Neuronal stem cell (in vitro differentiated cells): Measurements from ENCODE around the gene SLC7A6.
A peak's percentile ranks its signal among the peaks of the same experiment; 100 is the strongest.

ENCODE experiments used
- DNase-seq: peaks from one replicate; pipeline ENCODE4 v3.0.0-alpha.2; 2013; ENCODE audit warnings: low spot score
- H2AFZ ChIP-seq: one replicate; pipeline ENCODE4 v1.6.1; 2013; ENCODE audit warnings: mild to moderate bottlenecking, low read length, inconsistent platforms
- H2AK5ac ChIP-seq: 2 replicates; pipeline ENCODE4 v1.6.1; 2013; ENCODE audit warnings: low read depth, mild to moderate bottlenecking, inconsistent platforms, low read length, moderate library complexity, mixed read lengths
- H2BK120ac ChIP-seq: 2 replicates; pipeline ENCODE4 v1.6.1; 2013; ENCODE audit warnings: low read depth, mild to moderate bottlenecking, inconsistent platforms, low read length, moderate library complexity, mixed read lengths
- H2BK12ac ChIP-seq: one replicate; pipeline ENCODE4 v1.6.1; 2013; ENCODE audit warnings: low read length, inconsistent platforms
- H2BK15ac ChIP-seq: 2 replicates; pipeline ENCODE4 v1.6.1; 2013; ENCODE audit warnings: mild to moderate bottlenecking, low read length, inconsistent platforms, mixed read lengths
- H2BK5ac ChIP-seq: one replicate; pipeline ENCODE4 v1.6.1; 2013; ENCODE audit warnings: inconsistent platforms, mild to moderate bottlenecking, low read length, moderate library complexity
- H3K14ac ChIP-seq: one replicate; pipeline ENCODE4 v1.6.1; 2013; ENCODE audit warnings: low read length, inconsistent platforms
- H3K18ac ChIP-seq: 2 replicates; pipeline ENCODE4 v1.6.1; 2013; ENCODE audit warnings: low read length, inconsistent platforms
- H3K23ac ChIP-seq: 2 replicates; pipeline ENCODE4 v1.6.1; 2013; ENCODE audit warnings: low read depth, mild to moderate bottlenecking, mixed read lengths, low read length, inconsistent platforms; ENCODE audit not compliant: poor library complexity
- H3K27ac ChIP-seq: replicated peaks from 3 replicates; pipeline ENCODE4 v1.5.1; 2013; ENCODE audit warnings: low read length, inconsistent platforms
- H3K27me3 ChIP-seq, 3 experiments: 2 replicates each; pipeline ENCODE4 v1.6.1; 2013; ENCODE audit warnings: low read length in 3 of 3, mild to moderate bottlenecking in 2 of 3, inconsistent platforms in 1 of 3, low read depth in 1 of 3, mixed read lengths in 1 of 3, moderate library complexity in 1 of 3; ENCODE audit not compliant: control insufficient read depth in 3 of 3, insufficient read depth in 3 of 3
- H3K36me3 ChIP-seq, 2 donors: replicated peaks in 1 of 2; 2 replicates each; pipeline ENCODE4 v1.6.1; 2013; ENCODE audit warnings: low read length in 2 of 2; ENCODE audit not compliant: control insufficient read depth in 2 of 2, insufficient read depth in 2 of 2
- H3K4ac ChIP-seq: 2 replicates; pipeline ENCODE4 v1.6.1; 2013; ENCODE audit warnings: inconsistent platforms, mild to moderate bottlenecking, low read length, moderate library complexity
- H3K4me1 ChIP-seq, 2 donors: 1 replicate in 1 of 2; 2 replicates in 1 of 2; pipeline ENCODE4 v1.6.1; 2013; ENCODE audit warnings: low read length in 2 of 2, low read depth in 1 of 2; ENCODE audit not compliant: control insufficient read depth in 2 of 2, insufficient read depth in 1 of 2
- H3K4me2 ChIP-seq: one replicate; pipeline ENCODE4 v1.6.1; 2013; ENCODE audit warnings: mild to moderate bottlenecking, low read length, inconsistent platforms; ENCODE audit not compliant: insufficient read depth, poor library complexity, severe bottlenecking
- H3K4me3 ChIP-seq, 2 donors: 2 replicates each; pipeline ENCODE4 v1.5.1; 2013; ENCODE audit warnings: low read length in 2 of 2, mild to moderate bottlenecking in 2 of 2, inconsistent platforms in 1 of 2, moderate library complexity in 1 of 2
- H3K79me1 ChIP-seq: one replicate; pipeline ENCODE4 v1.6.1; 2013; ENCODE audit warnings: low read depth, mild to moderate bottlenecking, inconsistent platforms, low read length, moderate library complexity
- H3K9ac ChIP-seq: one replicate; pipeline ENCODE4 v1.6.1; 2013; ENCODE audit warnings: mild to moderate bottlenecking, low read depth, low read length, inconsistent platforms; ENCODE audit not compliant: poor library complexity
- H3K9me3 ChIP-seq, 2 donors: replicated peaks in 1 of 2; 2 replicates each; pipeline versions ENCODE3 to v1.6.1; 2013; ENCODE audit warnings: low read length in 2 of 2, mild to moderate bottlenecking in 2 of 2, inconsistent platforms in 1 of 2, low read depth in 1 of 2, mixed read lengths in 1 of 2, moderate library complexity in 1 of 2; ENCODE audit not compliant: control insufficient read depth in 2 of 2, insufficient read depth in 1 of 2
- H4K8ac ChIP-seq: one replicate; pipeline ENCODE4 v1.6.1; 2013; ENCODE audit warnings: low read depth, mild to moderate bottlenecking, inconsistent platforms, low read length, moderate library complexity
- H4K91ac ChIP-seq: one replicate; pipeline ENCODE4 v1.6.1; 2013; ENCODE audit warnings: low read length, low read depth, mild to moderate bottlenecking, inconsistent platforms; ENCODE audit not compliant: poor library complexity
- whole genome bisulfite sequencing, 2 donors: extraction: QIAGEN DNeasy Blood & Tissue Kit; methylation state at CpG; one replicate each; pipeline ENCODE4 v1.1.7; 2013; ENCODE audit warnings: missing lambda C conversion rate in 2 of 2, mixed read lengths in 1 of 2; ENCODE audit not compliant: insufficient read length in 2 of 2, insufficient replicate concordance in 1 of 2; ENCODE audit errors: extremely low coverage in 2 of 2; 5-methylcytosine and 5-hydroxymethylcytosine counted together

Gene SLC7A6

DNA sequence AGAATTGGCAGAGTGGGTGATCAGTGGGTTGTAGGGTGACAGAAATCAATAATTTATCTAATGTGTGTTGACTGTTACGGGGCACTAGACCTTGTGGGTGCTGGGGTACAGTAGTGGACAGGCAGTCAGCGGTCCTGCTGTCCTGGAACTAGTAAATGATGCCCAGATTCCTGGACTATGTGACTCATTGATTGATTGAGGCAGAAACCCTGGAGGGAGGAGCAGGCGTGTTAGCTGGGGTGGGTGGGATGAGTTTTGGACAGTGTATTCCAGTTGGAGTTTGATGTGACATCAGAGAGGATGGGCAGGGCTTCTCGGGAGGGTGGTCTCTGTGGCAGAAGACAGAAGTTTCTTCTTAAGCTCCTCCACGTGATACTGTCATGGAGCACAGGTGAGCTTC, 70.8 kb downstream of the SLC7A6 start:
- no peak overlapping the region for H3K4me2 ChIP-seq
- no peak overlapping the region for H3K23ac ChIP-seq
- H3K27ac ChIP-seq: no peak overlapping the region
- H3K4me1 ChIP-seq: peaks cover 0 to 3% of the 10 kb centered on the region in 2 donors
- no peak overlapping the region for H3K4ac ChIP-seq
- H3K14ac ChIP-seq: no peak overlapping the region
- H3K18ac ChIP-seq: no peak overlapping the region
- H3K36me3 ChIP-seq: peaks cover 36 to 91% of the 10 kb centered on the region in 2 donors
- H3K9me3 ChIP-seq: peaks cover 0 to 1% of the 10 kb centered on the region in 2 donors
- H4K91ac ChIP-seq: no peak overlapping the region
- no peak overlapping the region for H2AK5ac ChIP-seq
- no peak overlapping the region for H2AFZ ChIP-seq
- H2BK5ac ChIP-seq: no peak overlapping the region
- H2BK12ac ChIP-seq: no peak overlapping the region
- no peak overlapping the region for H3K4me3 ChIP-seq
- no peak for DNase-seq
- H3K9ac ChIP-seq: no peak overlapping the region
- no peaks in the 10 kb centered on the region for H3K27me3 ChIP-seq
- no peak overlapping the region for H2BK15ac ChIP-seq
- H2BK120ac ChIP-seq: no peak overlapping the region
- no peak overlapping the region for H4K8ac ChIP-seq
- no CpG with 5 or more reads among the region's 5 CpGs for WGBS, 2 donors
- no peaks in the 10 kb centered on the region for H3K79me1 ChIP-seq

DNA sequence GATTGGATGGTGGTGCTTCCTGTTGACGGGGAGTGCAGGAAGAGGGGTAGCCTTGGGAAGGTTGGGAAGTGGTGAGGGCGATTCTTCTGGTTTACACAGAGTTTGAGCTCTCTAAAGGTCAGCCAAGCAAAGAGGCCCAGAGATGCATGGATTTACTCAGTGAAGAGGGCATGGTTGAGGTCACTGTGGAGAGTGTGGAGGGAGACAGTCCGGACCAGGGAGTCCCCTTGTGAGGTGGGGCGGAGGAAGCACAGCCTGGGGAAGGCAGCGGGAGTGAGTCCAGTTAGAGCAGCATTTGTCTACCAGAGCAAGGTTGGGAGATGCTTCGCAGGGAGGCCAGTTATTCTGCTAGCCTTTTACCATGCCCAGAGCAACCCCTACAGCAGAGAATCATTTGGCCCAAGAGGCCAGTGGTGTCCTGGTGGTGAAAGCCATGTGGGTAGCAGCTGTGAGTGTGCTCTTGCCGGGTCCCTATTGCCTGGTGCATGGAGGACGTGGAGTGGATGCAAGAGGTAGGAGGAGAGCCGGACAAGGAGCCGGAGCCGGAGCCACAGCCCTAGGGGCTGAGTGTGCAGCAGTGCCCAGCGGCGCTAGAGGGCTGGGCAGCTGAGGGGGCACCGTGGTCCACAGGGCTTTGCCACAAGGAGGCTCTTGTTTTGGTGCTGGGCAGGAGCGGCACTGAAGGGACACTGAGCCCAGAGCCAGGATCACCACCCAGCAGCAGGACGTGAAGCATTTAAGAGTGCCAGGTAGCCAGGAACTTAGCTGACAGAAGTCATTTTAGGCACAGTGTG, 74.2 kb downstream of the SLC7A6 start:
- DNase-seq: no peak

DNA sequence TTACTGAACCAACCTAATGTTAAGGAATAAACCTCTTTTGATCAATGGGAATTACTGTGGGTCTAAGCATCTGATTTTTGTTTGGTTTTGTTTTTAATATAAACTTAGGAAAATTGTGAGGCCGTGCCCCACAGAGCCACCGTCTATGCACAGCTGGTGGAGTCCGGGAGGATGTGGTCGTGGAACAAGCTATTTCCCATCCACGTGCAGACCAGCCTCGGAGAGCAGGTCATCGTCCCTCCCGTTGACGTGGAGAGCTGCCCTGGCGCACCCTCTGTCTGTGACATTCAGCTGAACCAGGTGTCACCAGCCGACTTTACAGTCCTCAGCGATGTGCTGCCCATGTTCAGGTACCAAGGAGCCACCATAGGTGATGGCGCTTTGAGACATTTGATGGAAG, 74.9 kb downstream of the SLC7A6 start:
- Histone ChIP-seq H2BK12ac (no peak overlapping the region), H4K8ac (no peak overlapping the region), H3K79me1 (no peaks in the 10 kb centered on the region), H2BK5ac (no peak overlapping the region), H3K9me3 (peaks cover 0 to 1% of the 10 kb centered on the region in 2 donors), H3K14ac (no peak overlapping the region), H4K91ac (no peak overlapping the region), H2BK15ac (no peak overlapping the region), H3K4me3 (no peak overlapping the region), H3K4ac (no peak overlapping the region), H3K9ac (no peak overlapping the region), H3K36me3 (peaks cover 51 to 93% of the 10 kb centered on the region in 2 donors), H3K27ac (no peak overlapping the region), H2AK5ac (no peak overlapping the region), H2BK120ac (no peak overlapping the region), H3K4me2 (no peak overlapping the region), H2AFZ (no peak overlapping the region), H3K23ac (no peak overlapping the region), H3K18ac (no peak overlapping the region), H3K4me1 (no peaks in the 10 kb centered on the region), H3K27me3 (no peaks in the 10 kb centered on the region)
- DNase-seq: no peak
- WGBS, 2 donors: no CpG with 5 or more reads among the region's 13 CpGs

More for the DNA sequence above, 74.2 kb downstream of the SLC7A6 start:
- Histone ChIP-seq H3K79me1 (no peaks in the 10 kb centered on the region), H3K36me3 (peaks cover 48 to 93% of the 10 kb centered on the region in 2 donors), H2BK5ac (no peak overlapping the region), H3K9ac (no peak overlapping the region), H2BK12ac (no peak overlapping the region), H3K18ac (no peak overlapping the region), H3K27ac (no peak overlapping the region), H2BK120ac (no peak overlapping the region), H4K8ac (no peak overlapping the region), H3K4ac (no peak overlapping the region), H3K4me3 (peak overlapping the region in 1 of 2 donors; percentile 52), H3K14ac (no peak overlapping the region), H3K27me3 (no peaks in the 10 kb centered on the region), H2BK15ac (no peak overlapping the region), H2AK5ac (no peak overlapping the region), H3K4me2 (no peak overlapping the region), H3K23ac (no peak overlapping the region), H3K4me1 (no peaks in the 10 kb centered on the region), H3K9me3 (peaks cover 0 to 1% of the 10 kb centered on the region in 2 donors), H2AFZ (no peak overlapping the region), H4K91ac (no peak overlapping the region)
- no CpG with 5 or more reads among the region's 16 CpGs for WGBS, 2 donors

DNA sequence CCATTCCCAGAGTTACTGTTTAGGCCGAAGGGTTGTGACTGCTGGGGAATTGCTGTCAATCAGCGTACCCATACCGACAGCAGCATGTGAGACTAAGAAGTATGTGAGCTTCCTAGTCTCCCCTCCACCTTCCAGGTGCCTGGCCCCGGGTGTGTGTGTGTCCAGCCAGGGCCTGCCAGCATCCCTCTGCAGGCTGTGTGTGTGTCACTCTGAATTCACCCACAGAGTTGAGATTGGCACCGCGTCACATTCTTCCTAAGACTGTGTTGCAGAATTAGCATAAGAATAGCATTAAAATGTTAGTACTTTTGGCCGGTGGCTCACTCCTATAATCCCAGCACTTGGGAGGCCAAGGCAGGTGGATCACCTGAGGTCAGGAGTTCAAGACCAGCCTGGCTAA, 78.3 kb downstream of the SLC7A6 start:
- Histone ChIP-seq H3K4me2 (no peak overlapping the region), H3K4me1 (no peaks in the 10 kb centered on the region), H3K9ac (no peak overlapping the region), H3K79me1 (no peaks in the 10 kb centered on the region), H3K9me3 (peaks cover 0 to 1% of the 10 kb centered on the region in 2 donors), H3K23ac (no peak overlapping the region), H4K8ac (no peak overlapping the region), H2BK12ac (no peak overlapping the region), H3K18ac (no peak overlapping the region), H3K14ac (no peak overlapping the region), H2BK5ac (no peak overlapping the region), H4K91ac (no peak overlapping the region), H3K4me3 (no peak overlapping the region), H3K27me3 (no peaks in the 10 kb centered on the region), H2BK15ac (no peak overlapping the region), H3K4ac (no peak overlapping the region), H3K27ac (no peak overlapping the region), H3K36me3 (peaks cover 62 to 99% of the 10 kb centered on the region in 2 donors), H2BK120ac (no peak overlapping the region), H2AFZ (no peak overlapping the region), H2AK5ac (no peak overlapping the region)
- no CpG with 5 or more reads among the region's 7 CpGs for WGBS, 2 donors
- DNase-seq: no peak
